A673 (cell line): ENCODE measurements around the gene PPOX.

Source experiments
- EZH2 ChIP-seq: fragments of 200-600 bp; sonication (generic); IDR thresholded peaks from 2 replicates; pipeline ENCODE4 v1.6.1; 2017; ENCODE audit warnings: borderline replicate concordance, low read depth, mild to moderate bottlenecking, mixed read lengths, antibody characterized with exemption, low read length; ENCODE audit not compliant: poor library complexity, severe bottlenecking
- TF ChIP-seq, protein P1 (sequence below): fragments of 300-800, 200-600 bp; sonication (generic); conservative IDR thresholded peaks from 2 replicates; pipeline ENCODE4 v1.5.1; 2017; ENCODE audit warnings: low read depth, mild to moderate bottlenecking, antibody characterized with exemption, low read length, moderate library complexity, mixed read lengths

DNA sequence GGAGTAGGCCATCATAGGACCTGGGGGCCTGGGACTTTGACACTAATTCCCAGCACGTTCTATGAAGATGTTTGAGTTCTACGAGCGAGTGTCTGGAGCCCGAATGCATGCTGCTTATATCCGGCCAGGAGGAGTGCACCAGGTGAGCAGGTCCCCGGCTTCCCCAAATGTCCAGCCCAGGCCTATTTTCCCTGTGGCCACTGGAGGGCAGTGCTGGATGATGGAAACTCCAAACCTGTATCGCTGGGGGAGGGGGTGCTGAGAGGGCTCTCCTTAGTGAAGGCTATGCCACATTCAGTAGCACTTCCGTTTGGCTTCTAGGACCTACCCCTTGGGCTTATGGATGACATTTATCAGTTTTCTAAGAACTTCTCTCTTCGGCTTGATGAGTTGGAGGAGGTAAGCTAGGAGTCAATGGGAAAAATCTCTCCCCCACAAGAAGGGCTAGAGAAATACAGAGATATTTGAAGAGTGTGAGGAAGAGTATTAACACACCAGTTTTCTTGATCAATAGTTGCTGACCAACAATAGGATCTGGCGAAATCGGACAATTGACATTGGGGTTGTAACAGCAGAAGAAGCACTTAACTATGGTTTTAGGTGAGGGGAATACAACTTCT is 43.7 kb downstream of the PPOX start:
- TF ChIP-seq EZH2: no peak
- TF ChIP-seq, protein P1, sequence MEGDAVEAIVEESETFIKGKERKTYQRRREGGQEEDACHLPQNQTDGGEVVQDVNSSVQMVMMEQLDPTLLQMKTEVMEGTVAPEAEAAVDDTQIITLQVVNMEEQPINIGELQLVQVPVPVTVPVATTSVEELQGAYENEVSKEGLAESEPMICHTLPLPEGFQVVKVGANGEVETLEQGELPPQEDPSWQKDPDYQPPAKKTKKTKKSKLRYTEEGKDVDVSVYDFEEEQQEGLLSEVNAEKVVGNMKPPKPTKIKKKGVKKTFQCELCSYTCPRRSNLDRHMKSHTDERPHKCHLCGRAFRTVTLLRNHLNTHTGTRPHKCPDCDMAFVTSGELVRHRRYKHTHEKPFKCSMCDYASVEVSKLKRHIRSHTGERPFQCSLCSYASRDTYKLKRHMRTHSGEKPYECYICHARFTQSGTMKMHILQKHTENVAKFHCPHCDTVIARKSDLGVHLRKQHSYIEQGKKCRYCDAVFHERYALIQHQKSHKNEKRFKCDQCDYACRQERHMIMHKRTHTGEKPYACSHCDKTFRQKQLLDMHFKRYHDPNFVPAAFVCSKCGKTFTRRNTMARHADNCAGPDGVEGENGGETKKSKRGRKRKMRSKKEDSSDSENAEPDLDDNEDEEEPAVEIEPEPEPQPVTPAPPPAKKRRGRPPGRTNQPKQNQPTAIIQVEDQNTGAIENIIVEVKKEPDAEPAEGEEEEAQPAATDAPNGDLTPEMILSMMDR: peak; percentile 92
